ENCODE results near the gene KMT5B.
A peak's percentile ranks its signal among the peaks of the same experiment; 100 is the strongest.

The KMT5B gene

DNA sequence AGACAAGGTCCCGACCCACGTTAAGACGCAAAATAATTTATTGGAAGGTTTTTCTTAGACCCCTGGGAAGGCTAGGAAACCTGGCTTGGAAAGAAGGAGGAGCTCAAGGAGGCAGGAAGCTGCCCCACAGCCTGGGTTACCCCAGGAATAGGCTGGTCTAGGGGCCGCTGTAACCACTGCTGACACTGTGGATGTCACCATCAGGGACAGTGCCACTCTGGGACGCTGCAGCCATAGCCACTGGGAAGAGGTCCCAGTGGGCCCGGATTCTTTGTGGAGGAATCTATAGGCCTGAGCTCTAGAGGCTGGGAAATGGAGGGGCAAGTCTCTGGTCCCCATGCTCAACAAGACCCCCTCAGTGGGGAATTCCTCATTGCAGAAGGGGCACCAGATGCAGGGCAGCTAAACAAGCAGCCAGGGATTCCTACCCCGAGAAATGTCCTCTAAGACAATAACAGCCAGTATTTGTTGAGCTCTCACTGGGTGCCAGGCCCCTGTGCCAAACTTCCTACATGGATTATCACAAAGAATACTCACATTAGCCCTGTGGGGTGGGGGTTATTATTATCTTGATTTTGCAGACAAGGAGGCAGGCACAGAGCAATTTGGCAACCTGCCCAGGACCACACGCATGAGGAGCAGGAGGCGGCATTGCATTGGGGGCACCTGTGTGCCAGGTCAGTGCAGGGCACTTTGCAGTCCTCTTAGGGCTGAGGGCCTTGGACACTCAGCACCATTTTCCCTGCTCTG lies 72.4 kb downstream of the KMT5B start:
- no peak overlapping the region for H3K4me3 ChIP-seq (ENCODE audit: low read depth in 1 of 2, low read length in 2 of 2)
- H3K27ac ChIP-seq (ENCODE audit: low read depth, low read length) = no peak overlapping the region
- H3K36me3 ChIP-seq (ENCODE audit: control insufficient read depth in 1 of 2, insufficient read depth in 2 of 2, low read length in 2 of 2) = no peaks in the 10 kb centered on the region
- no peaks in the 10 kb centered on the region for H3K27me3 ChIP-seq (ENCODE audit: control insufficient read depth in 1 of 2, insufficient read depth in 2 of 2, low read length in 2 of 2)
- no peak overlapping the region for H3K9ac ChIP-seq (ENCODE audit: low read depth in 1 of 2, low read length in 2 of 2)
- no peaks in the 10 kb centered on the region for H3K9me3 ChIP-seq (ENCODE audit: control insufficient read depth in 1 of 2, low read length in 2 of 2)
- H3K4me1 ChIP-seq (ENCODE audit: control insufficient read depth in 1 of 2, insufficient read depth in 2 of 2, low read length in 2 of 2) = peaks cover 10 to 29% of the 10 kb centered on the region in 2 donors

DNA sequence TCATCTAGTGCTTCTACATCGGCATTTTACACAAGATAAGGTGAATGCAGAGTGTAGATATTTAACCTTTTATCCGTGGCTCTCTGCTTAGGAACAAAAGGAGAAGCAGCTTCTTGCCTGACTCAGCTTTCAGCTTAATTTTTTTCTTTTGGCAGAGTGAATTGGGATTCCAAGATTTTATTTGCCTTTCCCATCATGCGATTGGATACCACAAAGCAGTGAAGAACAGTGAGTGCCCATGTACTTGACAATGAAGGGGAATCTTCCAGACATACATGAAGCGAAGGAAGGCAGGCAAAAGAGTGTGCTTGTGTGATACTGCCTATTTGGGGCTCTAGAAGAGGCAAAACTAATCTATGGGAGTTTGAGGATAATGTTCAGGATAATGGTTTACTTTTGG lies 74.9 kb downstream of the KMT5B start:
- H3K27me3 ChIP-seq (ENCODE audit: control insufficient read depth in 1 of 2, insufficient read depth in 2 of 2, low read length in 2 of 2) = no peaks in the 10 kb centered on the region
- no peaks in the 10 kb centered on the region for H3K9me3 ChIP-seq (ENCODE audit: control insufficient read depth in 1 of 2, low read length in 2 of 2)
- peaks cover 6 to 21% of the 10 kb centered on the region in 2 donors for H3K4me1 ChIP-seq (ENCODE audit: control insufficient read depth in 1 of 2, insufficient read depth in 2 of 2, low read length in 2 of 2)
- H3K9ac ChIP-seq (ENCODE audit: low read depth in 1 of 2, low read length in 2 of 2) = no peak overlapping the region
- H3K36me3 ChIP-seq (ENCODE audit: control insufficient read depth in 1 of 2, insufficient read depth in 2 of 2, low read length in 2 of 2) = no peaks in the 10 kb centered on the region
- no peak overlapping the region for H3K4me3 ChIP-seq (ENCODE audit: low read depth in 1 of 2, low read length in 2 of 2)
- no peak overlapping the region for H3K27ac ChIP-seq (ENCODE audit: low read depth, low read length)

DNA sequence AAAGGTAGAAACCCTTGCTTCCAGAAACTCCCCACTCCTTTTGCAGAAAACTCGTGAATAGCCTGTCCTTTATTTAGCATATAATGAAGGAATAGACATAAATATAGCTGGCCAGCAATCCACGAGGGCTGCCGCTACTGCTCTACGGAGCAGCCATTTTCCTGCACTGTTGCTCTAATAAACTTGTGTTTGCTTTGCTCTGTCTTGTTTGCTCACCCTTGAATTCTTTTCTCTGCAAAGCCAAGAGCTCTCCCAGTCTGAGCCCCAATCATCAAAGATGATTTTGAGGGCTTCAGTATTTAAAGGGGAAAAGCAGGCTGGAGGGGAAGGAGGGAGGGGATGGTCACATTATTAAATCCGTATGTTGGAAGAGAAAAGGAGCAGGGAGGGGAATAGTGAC lies 75.3 kb downstream of the KMT5B start:
- Histone ChIP-seq H3K4me1 (ENCODE audit: control insufficient read depth in 1 of 2, insufficient read depth in 2 of 2, low read length in 2 of 2) (peaks cover 6 to 21% of the 10 kb centered on the region in 2 donors), H3K27ac (ENCODE audit: low read depth, low read length) (no peak overlapping the region), H3K9ac (ENCODE audit: low read depth in 1 of 2, low read length in 2 of 2) (no peak overlapping the region), H3K27me3 (ENCODE audit: control insufficient read depth in 1 of 2, insufficient read depth in 2 of 2, low read length in 2 of 2) (no peaks in the 10 kb centered on the region), H3K9me3 (ENCODE audit: control insufficient read depth in 1 of 2, low read length in 2 of 2) (no peaks in the 10 kb centered on the region), H3K36me3 (ENCODE audit: control insufficient read depth in 1 of 2, insufficient read depth in 2 of 2, low read length in 2 of 2) (no peaks in the 10 kb centered on the region), H3K4me3 (ENCODE audit: low read depth in 1 of 2, low read length in 2 of 2) (no peak overlapping the region)

DNA sequence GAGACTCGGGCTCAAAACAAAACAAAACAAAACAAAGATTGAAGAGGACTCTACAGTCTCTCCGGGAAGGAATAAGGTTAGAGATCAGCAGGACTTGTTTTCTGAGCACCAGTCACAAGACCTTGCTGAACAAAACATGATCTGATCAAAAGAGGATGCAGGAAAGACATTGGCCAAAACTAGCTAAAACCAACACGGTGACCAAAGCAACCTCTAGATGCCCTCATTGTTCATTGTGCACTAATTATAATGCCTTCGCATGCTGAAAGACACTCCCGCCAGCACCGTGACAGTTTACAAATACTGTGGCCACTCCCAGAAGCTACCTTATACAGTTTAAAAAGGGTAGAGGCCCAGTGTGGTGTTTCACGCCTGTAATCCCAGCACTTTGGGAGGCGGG lies 76.2 kb downstream of the KMT5B start:
- Histone ChIP-seq H3K27ac (ENCODE audit: low read depth, low read length) (no peak overlapping the region), H3K4me3 (ENCODE audit: low read depth in 1 of 2, low read length in 2 of 2) (no peak overlapping the region), H3K9ac (ENCODE audit: low read depth in 1 of 2, low read length in 2 of 2) (no peak overlapping the region), H3K4me1 (ENCODE audit: control insufficient read depth in 1 of 2, insufficient read depth in 2 of 2, low read length in 2 of 2) (peaks cover 6 to 12% of the 10 kb centered on the region in 2 donors), H3K27me3 (ENCODE audit: control insufficient read depth in 1 of 2, insufficient read depth in 2 of 2, low read length in 2 of 2) (no peaks in the 10 kb centered on the region), H3K36me3 (ENCODE audit: control insufficient read depth in 1 of 2, insufficient read depth in 2 of 2, low read length in 2 of 2) (no peaks in the 10 kb centered on the region), H3K9me3 (ENCODE audit: control insufficient read depth in 1 of 2, low read length in 2 of 2) (no peaks in the 10 kb centered on the region)

DNA sequence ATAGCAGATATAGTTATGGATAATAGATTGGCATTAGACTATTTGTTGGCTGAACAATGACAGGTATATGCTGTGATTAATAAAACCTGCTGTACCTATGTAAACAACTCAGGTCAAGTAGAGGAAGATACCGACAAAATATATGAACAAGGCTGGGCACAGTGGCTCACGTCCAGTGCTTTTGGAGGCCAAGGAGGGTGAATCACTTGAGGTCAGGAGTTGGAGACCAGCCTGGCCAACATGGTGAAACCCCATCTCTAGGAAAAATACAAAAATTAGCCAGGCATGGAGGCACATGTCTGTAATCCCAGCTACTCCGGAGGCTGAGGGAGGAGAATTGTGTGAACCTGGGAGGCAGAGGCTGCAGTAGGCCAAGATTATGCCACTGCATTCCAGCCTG lies 77.9 kb downstream of the KMT5B start:
- Histone ChIP-seq H3K27ac (ENCODE audit: low read depth, low read length) (no peak overlapping the region), H3K27me3 (ENCODE audit: control insufficient read depth in 1 of 2, insufficient read depth in 2 of 2, low read length in 2 of 2) (no peaks in the 10 kb centered on the region), H3K4me3 (ENCODE audit: low read depth in 1 of 2, low read length in 2 of 2) (no peak overlapping the region), H3K9ac (ENCODE audit: low read depth in 1 of 2, low read length in 2 of 2) (no peak overlapping the region), H3K9me3 (ENCODE audit: control insufficient read depth in 1 of 2, low read length in 2 of 2) (no peaks in the 10 kb centered on the region), H3K36me3 (ENCODE audit: control insufficient read depth in 1 of 2, insufficient read depth in 2 of 2, low read length in 2 of 2) (no peaks in the 10 kb centered on the region), H3K4me1 (ENCODE audit: control insufficient read depth in 1 of 2, insufficient read depth in 2 of 2, low read length in 2 of 2) (no peaks in the 10 kb centered on the region)

- Histone ChIP-seq H3K4me3 (ENCODE audit: low read depth in 1 of 2, low read length in 2 of 2) (no peak overlapping the region), H3K4me1 (ENCODE audit: control insufficient read depth in 1 of 2, insufficient read depth in 2 of 2, low read length in 2 of 2) (peaks cover 3 to 9% of the 10 kb centered on the region in 2 donors), H3K36me3 (ENCODE audit: control insufficient read depth in 1 of 2, insufficient read depth in 2 of 2, low read length in 2 of 2) (no peaks in the 10 kb centered on the region), H3K27ac (ENCODE audit: low read depth, low read length) (no peak overlapping the region), H3K27me3 (ENCODE audit: control insufficient read depth in 1 of 2, insufficient read depth in 2 of 2, low read length in 2 of 2) (no peaks in the 10 kb centered on the region), H3K9ac (ENCODE audit: low read depth in 1 of 2, low read length in 2 of 2) (no peak overlapping the region), H3K9me3 (ENCODE audit: control insufficient read depth in 1 of 2, low read length in 2 of 2) (no peaks in the 10 kb centered on the region)
Observed at GRCh38 chr11:68133761-68134160, 79.3 kb downstream of the KMT5B start.

DNA sequence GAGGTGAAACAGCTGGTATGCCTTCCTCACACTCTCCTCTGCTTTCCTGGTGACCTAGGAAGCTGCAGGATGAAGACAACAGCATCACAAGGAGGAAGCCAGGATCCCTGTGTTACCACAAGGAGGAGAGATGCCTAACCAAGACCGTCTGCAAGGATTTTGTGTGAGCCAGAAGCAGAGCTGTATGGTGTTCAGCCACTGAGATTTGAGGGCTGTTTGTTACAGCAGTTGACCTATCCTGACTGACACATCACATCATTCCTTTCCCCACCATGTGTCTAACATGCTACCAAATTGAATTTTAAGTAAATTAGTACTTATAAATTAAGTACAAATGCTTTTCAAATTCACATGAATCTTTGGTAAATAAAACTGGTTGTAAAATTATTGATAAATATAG lies 83.0 kb downstream of the KMT5B start:
- Histone ChIP-seq H3K27ac (ENCODE audit: low read depth, low read length) (no peak overlapping the region), H3K36me3 (ENCODE audit: control insufficient read depth in 1 of 2, insufficient read depth in 2 of 2, low read length in 2 of 2) (no peaks in the 10 kb centered on the region), H3K27me3 (ENCODE audit: control insufficient read depth in 1 of 2, insufficient read depth in 2 of 2, low read length in 2 of 2) (no peaks in the 10 kb centered on the region)

GRCh38 chr11:68128682-68129327 lies 84.3 kb downstream of the KMT5B start:
- peak overlapping the region; percentile 25 to 46 for H3K4me3 ChIP-seq (ENCODE audit: low read depth in 1 of 2, low read length in 2 of 2)
- H3K27me3 ChIP-seq (ENCODE audit: control insufficient read depth in 1 of 2, insufficient read depth in 2 of 2, low read length in 2 of 2) = no peaks in the 10 kb centered on the region
- H3K36me3 ChIP-seq (ENCODE audit: control insufficient read depth in 1 of 2, insufficient read depth in 2 of 2, low read length in 2 of 2) = no peaks in the 10 kb centered on the region
- no peak overlapping the region for H3K27ac ChIP-seq (ENCODE audit: low read depth, low read length)
- no peaks in the 10 kb centered on the region for H3K9me3 ChIP-seq (ENCODE audit: control insufficient read depth in 1 of 2, low read length in 2 of 2)
- peaks cover 13 to 15% of the 10 kb centered on the region in 2 donors for H3K4me1 ChIP-seq (ENCODE audit: control insufficient read depth in 1 of 2, insufficient read depth in 2 of 2, low read length in 2 of 2)
- peak overlapping the region; percentile 27 to 43 for H3K9ac ChIP-seq (ENCODE audit: low read depth in 1 of 2, low read length in 2 of 2)

More for the DNA sequence above, 83.0 kb downstream of the KMT5B start:
- no peak overlapping the region for H3K4me3 ChIP-seq (ENCODE audit: low read depth in 1 of 2, low read length in 2 of 2)
- H3K9me3 ChIP-seq (ENCODE audit: control insufficient read depth in 1 of 2, low read length in 2 of 2) = no peaks in the 10 kb centered on the region
- no peak overlapping the region for H3K9ac ChIP-seq (ENCODE audit: low read depth in 1 of 2, low read length in 2 of 2)
- H3K4me1 ChIP-seq (ENCODE audit: control insufficient read depth in 1 of 2, insufficient read depth in 2 of 2, low read length in 2 of 2) = peaks cover 12 to 13% of the 10 kb centered on the region in 2 donors

GRCh38 chr11:68127714-68128681 lies 85.1 kb downstream of the KMT5B start:
- peak overlapping the region; percentile 25 to 46 for H3K4me3 ChIP-seq (ENCODE audit: low read depth in 1 of 2, low read length in 2 of 2)
- peaks cover 13 to 19% of the 10 kb centered on the region in 2 donors for H3K4me1 ChIP-seq (ENCODE audit: control insufficient read depth in 1 of 2, insufficient read depth in 2 of 2, low read length in 2 of 2)
- H3K27me3 ChIP-seq (ENCODE audit: control insufficient read depth in 1 of 2, insufficient read depth in 2 of 2, low read length in 2 of 2) = no peaks in the 10 kb centered on the region
- H3K9me3 ChIP-seq (ENCODE audit: control insufficient read depth in 1 of 2, low read length in 2 of 2) = no peaks in the 10 kb centered on the region
- H3K9ac ChIP-seq (ENCODE audit: low read depth in 1 of 2, low read length in 2 of 2) = peak overlapping the region in 1 of 2 donors; percentile 43
- H3K36me3 ChIP-seq (ENCODE audit: control insufficient read depth in 1 of 2, insufficient read depth in 2 of 2, low read length in 2 of 2) = no peaks in the 10 kb centered on the region
- H3K27ac ChIP-seq (ENCODE audit: low read depth, low read length) = no peak overlapping the region

GRCh38 chr11:68125164-68125563 lies 87.9 kb downstream of the KMT5B start:
- H3K27me3 ChIP-seq (ENCODE audit: control insufficient read depth in 1 of 2, insufficient read depth in 2 of 2, low read length in 2 of 2) = no peaks in the 10 kb centered on the region
- no peaks in the 10 kb centered on the region for H3K9me3 ChIP-seq (ENCODE audit: control insufficient read depth in 1 of 2, low read length in 2 of 2)
- peaks cover 20 to 30% of the 10 kb centered on the region in 2 donors for H3K4me1 ChIP-seq (ENCODE audit: control insufficient read depth in 1 of 2, insufficient read depth in 2 of 2, low read length in 2 of 2)
- H3K4me3 ChIP-seq (ENCODE audit: low read depth in 1 of 2, low read length in 2 of 2) = no peak overlapping the region
- H3K9ac ChIP-seq (ENCODE audit: low read depth in 1 of 2, low read length in 2 of 2) = no peak overlapping the region
- H3K36me3 ChIP-seq (ENCODE audit: control insufficient read depth in 1 of 2, insufficient read depth in 2 of 2, low read length in 2 of 2) = no peaks in the 10 kb centered on the region
- no peak overlapping the region for H3K27ac ChIP-seq (ENCODE audit: low read depth, low read length)
